GM21423 (cell line): ENCODE results near the gene CDC14C.

Experiments
- ATAC-seq: cut with Tn5 transposase; IDR thresholded peaks from one replicate; pipeline ENCODE4 v1.9.1; 2021; ENCODE audit warnings: mild to moderate bottlenecking, moderate library complexity; ENCODE audit not compliant: unreplicated experiment

The CDC14C gene

GRCh38 chr7:48971173-48971572, 46.8 kb downstream of the CDC14C start:
- no peak for ATAC-seq

- no peak for ATAC-seq
These were observed 51.9 kb downstream of the CDC14C start for GRCh38 chr7:48976253-48976652.

GRCh38 chr7:48976850-48977249, 52.5 kb downstream of the CDC14C start:
- no peak for ATAC-seq
